Measurements from ENCODE around the gene NEDD9. TPM values are rescaled to one million over a fixed set of nuclear protein-coding genes. Genes with fewer than 3 reads are reported as not detected.

The NEDD9 gene
- total RNA-seq, 6 donors from 2014 or later, result 122 to 334 (median 173) TPM

DNA sequence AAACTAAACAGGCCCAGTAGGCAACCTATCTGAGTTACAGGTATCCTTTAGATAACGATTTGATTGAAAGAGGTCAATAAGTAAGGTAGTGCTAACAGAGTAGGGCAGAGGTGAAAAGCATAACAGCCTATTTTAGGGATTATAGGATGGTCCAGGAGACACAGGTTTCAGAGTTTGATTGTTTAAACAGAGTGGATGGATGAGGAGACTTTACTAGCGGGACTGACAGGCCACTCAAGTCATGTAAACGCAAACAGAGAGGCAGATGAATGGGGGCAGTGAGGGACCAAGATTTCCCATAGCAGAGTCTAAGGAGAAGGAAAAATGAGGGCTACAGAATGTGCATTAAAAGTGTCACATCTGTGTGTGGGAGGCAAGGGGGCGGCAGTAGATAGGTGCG, 4.8 kb downstream of the NEDD9 start:
- H3K36me3 ChIP-seq, result peaks cover 0 to 33% (median 0%) of the 10 kb centered on the region in 4 donors

DNA sequence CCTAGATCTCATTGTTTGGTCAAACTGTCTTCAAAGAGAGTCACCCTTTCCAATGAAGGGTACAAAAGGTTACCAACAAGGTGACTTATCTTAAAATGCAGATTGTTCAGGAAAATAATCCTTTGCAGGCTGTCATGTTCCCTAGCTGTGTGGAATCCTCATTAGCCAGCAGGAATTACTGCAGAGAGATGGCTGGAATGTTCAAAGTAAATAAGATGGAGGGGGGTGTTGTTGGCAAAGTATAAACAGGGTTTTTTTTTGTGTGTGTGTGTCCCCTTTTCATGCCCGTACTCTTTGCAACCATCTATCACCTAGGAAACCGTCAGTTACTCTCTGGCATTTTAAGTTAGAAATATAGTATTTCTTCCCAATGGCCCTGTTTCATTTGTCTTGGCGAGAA, 6.5 kb downstream of the NEDD9 start:
- H3K36me3 ChIP-seq, result peaks cover 0 to 50% (median 2%) of the 10 kb centered on the region in 4 donors
- whole genome bisulfite sequencing, 2 donors, result 64% methylated on average over 3 of the region's 3 CpGs
- H3K4me3 ChIP-seq, result peak overlapping the region in 1 of 4 donors; percentile 71
- H3K4me1 ChIP-seq, result peaks cover 52 to 58% (median 55%) of the 10 kb centered on the region in 4 donors
- TF ChIP-seq POLR2A (IDR thresholded peaks at IDR 0.05) (no peak), EP300 (IDR thresholded peaks at IDR 0.05) (no peak), POLR2AphosphoS5 (IDR thresholded peaks at IDR 0.05) (no peak), CTCF (IDR thresholded peaks at IDR 0.05) (no peak)
- H3K9me3 ChIP-seq, result no peaks in the 10 kb centered on the region
- no peaks in the 10 kb centered on the region for H3K27me3 ChIP-seq
- no peak for DNase-seq
- H3K27ac ChIP-seq, result peak overlapping the region; percentile 91 to 94 (median 92)
- ATAC-seq (ENCODE audit: low FRiP score in 2 of 2), result no peak

More for the DNA sequence above, 4.8 kb downstream of the NEDD9 start:
- TF ChIP-seq CTCF (IDR thresholded peaks at IDR 0.05) (no peak), POLR2A (IDR thresholded peaks at IDR 0.05) (no peak), POLR2AphosphoS5 (IDR thresholded peaks at IDR 0.05) (no peak), EP300 (IDR thresholded peaks at IDR 0.05) (no peak)
- ATAC-seq (ENCODE audit: low FRiP score in 2 of 2) (no peak), DNase-seq (no peak)
- Histone ChIP-seq H3K4me1 (peaks cover 35 to 41% (median 39%) of the 10 kb centered on the region in 4 donors), H3K4me3 (peak overlapping the region; percentile 36 to 72 (median 65)), H3K27me3 (no peaks in the 10 kb centered on the region), H3K9me3 (no peaks in the 10 kb centered on the region), H3K27ac (peak overlapping the region; percentile 91 to 94 (median 92))
- WGBS, 2 donors, result 51 to 59% methylated on average over 5 of the region's 5 CpGs

GRCh38 chr6:11224966-11225463, 7.5 kb downstream of the NEDD9 start:
- Histone ChIP-seq H3K4me1 (peaks cover 62 to 68% (median 65%) of the 10 kb centered on the region in 4 donors), H3K4me3 (peak overlapping the region in 2 of 4 donors; percentile 9 to 71), H3K36me3 (peaks cover 0 to 56% (median 5%) of the 10 kb centered on the region in 4 donors), H3K9me3 (no peaks in the 10 kb centered on the region), H3K27me3 (no peaks in the 10 kb centered on the region), H3K27ac (peak overlapping the region; percentile 82 to 93 (median 92))
- ATAC-seq (ENCODE audit: low FRiP score in 2 of 2) (no peak), DNase-seq (no peak)
- TF ChIP-seq POLR2A (IDR thresholded peaks at IDR 0.05) (no peak), POLR2AphosphoS5 (IDR thresholded peaks at IDR 0.05) (peak in 1 of 2 donors; percentile 38)
- WGBS, 2 donors, result 44 to 62% methylated on average over 4 of the region's 4 CpGs

DNA sequence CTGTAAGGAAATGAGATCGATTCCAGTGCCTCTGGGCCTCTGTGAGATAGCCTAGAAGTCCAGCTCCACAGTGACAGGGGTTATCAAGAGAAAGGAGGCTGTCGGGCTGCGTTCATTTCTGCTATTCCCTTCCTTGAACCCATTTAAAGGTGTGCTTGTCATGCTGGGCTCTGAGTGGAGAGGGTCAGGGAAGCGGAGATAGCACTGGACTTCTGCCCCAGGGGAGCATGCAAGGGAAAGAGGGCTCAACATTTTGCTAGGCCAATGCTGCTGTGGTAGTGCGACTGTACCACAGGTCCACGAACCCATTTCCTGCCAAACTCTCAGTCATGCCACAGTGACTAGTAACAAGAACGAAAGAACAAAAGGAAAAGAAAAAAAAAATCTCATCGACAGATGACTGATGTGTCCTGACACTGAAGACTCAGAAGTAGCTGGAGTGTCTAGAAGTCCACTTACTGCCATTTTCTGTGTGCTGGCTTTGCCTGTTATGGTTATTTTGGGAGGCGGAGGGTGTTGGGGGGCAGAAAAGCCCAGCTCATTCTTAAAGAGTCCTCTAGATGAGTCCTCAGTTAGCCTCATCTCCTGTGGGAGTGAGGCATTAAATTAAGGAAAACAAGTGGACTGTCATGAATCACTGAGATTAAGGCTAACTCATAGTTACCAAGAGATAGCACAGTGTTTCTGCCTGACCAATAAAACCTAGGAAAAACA, 8.1 kb downstream of the NEDD9 start:
- Histone ChIP-seq H3K27ac (peak overlapping the region; percentile 82 to 93 (median 92)), H3K9me3 (no peaks in the 10 kb centered on the region), H3K4me3 (peak overlapping the region in 2 of 4 donors; percentile 9 to 71), H3K4me1 (peaks cover 68 to 74% (median 71%) of the 10 kb centered on the region in 4 donors), H3K36me3 (peaks cover 0 to 56% (median 7%) of the 10 kb centered on the region in 4 donors), H3K27me3 (no peaks in the 10 kb centered on the region)
- WGBS, 2 donors, result 65 to 66% methylated on average over 9 of the region's 9 CpGs
- ATAC-seq (ENCODE audit: low FRiP score in 2 of 2), result peak in 1 of 2 donors; percentile 57
- no peak for TF ChIP-seq EP300 (IDR thresholded peaks at IDR 0.05)
- no peak for TF ChIP-seq POLR2A (IDR thresholded peaks at IDR 0.05)
- peak; percentile 20 to 56 for TF ChIP-seq POLR2AphosphoS5 (IDR thresholded peaks at IDR 0.05)
- no peak for TF ChIP-seq CTCF (IDR thresholded peaks at IDR 0.05)
- no peak for DNase-seq

- H3K36me3 ChIP-seq, result peaks cover 0 to 61% (median 7%) of the 10 kb centered on the region in 4 donors
- WGBS, 2 donors, result 73 to 77% methylated on average over 5 of the region's 5 CpGs
- H3K27ac ChIP-seq, result peak overlapping the region; percentile 82 to 93 (median 92)
- no peaks in the 10 kb centered on the region for H3K27me3 ChIP-seq
- no peaks in the 10 kb centered on the region for H3K9me3 ChIP-seq
- ATAC-seq (ENCODE audit: low FRiP score in 2 of 2), result peak in 1 of 2 donors; percentile 35
- TF ChIP-seq POLR2A (IDR thresholded peaks at IDR 0.05), result no peak
- TF ChIP-seq EP300 (IDR thresholded peaks at IDR 0.05), result no peak
- TF ChIP-seq CTCF (IDR thresholded peaks at IDR 0.05), result no peak
- TF ChIP-seq POLR2AphosphoS5 (IDR thresholded peaks at IDR 0.05), result no peak
- peak overlapping the region in 1 of 4 donors; percentile 71 for H3K4me3 ChIP-seq
- peaks cover 78 to 85% (median 80%) of the 10 kb centered on the region in 4 donors for H3K4me1 ChIP-seq
- DNase-seq, result no peak
Measured at GRCh38 chr6:11223286-11223864, 9.1 kb downstream of the NEDD9 start.

Data from upper lobe of left lung (tissue), 6 donors.